Measurements from ENCODE around the gene LEKR1. TPM values are rescaled to one million over a fixed set of nuclear protein-coding genes. Genes with fewer than 3 reads are reported as not detected.

The LEKR1 gene
- total and polyA plus RNA-seq, 9 of the 15 experiments (the other 6 are each of a cell fraction or from before 2014, with no cell fraction given): 0.76 to 1.8 (median 1.2) TPM

DNA sequence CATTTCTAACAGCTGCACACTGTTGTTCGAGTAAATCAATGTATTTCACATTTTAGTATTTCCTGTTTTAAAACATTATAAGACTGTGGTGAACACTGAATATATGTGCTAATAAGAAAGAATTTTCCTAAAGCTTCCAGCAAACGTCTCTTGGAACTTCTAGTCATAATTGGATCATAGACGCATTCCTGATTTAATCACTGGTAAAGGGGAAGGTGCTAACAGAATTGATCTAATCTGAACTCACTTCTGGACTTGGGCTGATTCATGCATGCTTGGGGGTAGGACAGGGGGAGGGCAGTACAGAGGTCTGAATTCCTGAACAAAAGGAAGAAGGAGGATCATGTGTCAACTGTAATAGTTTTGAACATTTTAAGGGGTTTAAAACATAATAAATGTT lies 7.3 kb upstream of the LEKR1 start (continued):
- peak; percentile 61 for TF ChIP-seq JUND (IDR thresholded peaks at IDR 0.05; ENCODE audit: borderline replicate concordance, low read depth, low read length)
- TF ChIP-seq JUND (tag; IDR thresholded peaks at IDR 0.05; ENCODE audit: borderline replicate concordance, low read depth, low read length): peak; percentile 44; the same call in 1 of the 3 replicates
- peak; percentile 54 for TF ChIP-seq DPF2 (IDR thresholded peaks at IDR 0.05)
- no peak for TF ChIP-seq PCBP2 (IDR thresholded peaks at IDR 0.05; ENCODE audit: low read depth, low read length, poor library complexity, severe bottlenecking)
- TF ChIP-seq RBM17 (IDR thresholded peaks at IDR 0.05; ENCODE audit: borderline replicate concordance, low read depth, low read length): no peak
- TF ChIP-seq PHF8 (IDR thresholded peaks at IDR 0.05; ENCODE audit: borderline replicate concordance, low read length): no peak
- TF ChIP-seq CBFA2T3 (IDR thresholded peaks at IDR 0.05): peak; percentile 31; the same call in 1 of the 2 replicates
- TF ChIP-seq EP300 (IDR thresholded peaks at IDR 0.05; ENCODE audit: low read length): 0 out of 2 replicates have a peak, but pooled peaks have one; percentile 9
- TF ChIP-seq, protein P1, sequence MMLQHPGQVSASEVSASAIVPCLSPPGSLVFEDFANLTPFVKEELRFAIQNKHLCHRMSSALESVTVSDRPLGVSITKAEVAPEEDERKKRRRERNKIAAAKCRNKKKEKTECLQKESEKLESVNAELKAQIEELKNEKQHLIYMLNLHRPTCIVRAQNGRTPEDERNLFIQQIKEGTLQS (IDR thresholded peaks at IDR 0.05): peak; percentile 30; the same call in 1 of the 2 replicates
- TF ChIP-seq, protein P1 (CRISPR knock-in tag; conservative IDR thresholded peaks at IDR 0.05): no peak
- no peak for TF ChIP-seq POLR2B (IDR thresholded peaks at IDR 0.05; ENCODE audit: low read depth, partially characterized antibody)
- TF ChIP-seq U2AF1 (optimal IDR thresholded peaks at IDR 0.05; ENCODE audit: low read depth, low read length): no peak
- no peak for TF ChIP-seq KAT8 (IDR thresholded peaks at IDR 0.05; ENCODE audit: low read depth)
- TF ChIP-seq, protein P2, sequence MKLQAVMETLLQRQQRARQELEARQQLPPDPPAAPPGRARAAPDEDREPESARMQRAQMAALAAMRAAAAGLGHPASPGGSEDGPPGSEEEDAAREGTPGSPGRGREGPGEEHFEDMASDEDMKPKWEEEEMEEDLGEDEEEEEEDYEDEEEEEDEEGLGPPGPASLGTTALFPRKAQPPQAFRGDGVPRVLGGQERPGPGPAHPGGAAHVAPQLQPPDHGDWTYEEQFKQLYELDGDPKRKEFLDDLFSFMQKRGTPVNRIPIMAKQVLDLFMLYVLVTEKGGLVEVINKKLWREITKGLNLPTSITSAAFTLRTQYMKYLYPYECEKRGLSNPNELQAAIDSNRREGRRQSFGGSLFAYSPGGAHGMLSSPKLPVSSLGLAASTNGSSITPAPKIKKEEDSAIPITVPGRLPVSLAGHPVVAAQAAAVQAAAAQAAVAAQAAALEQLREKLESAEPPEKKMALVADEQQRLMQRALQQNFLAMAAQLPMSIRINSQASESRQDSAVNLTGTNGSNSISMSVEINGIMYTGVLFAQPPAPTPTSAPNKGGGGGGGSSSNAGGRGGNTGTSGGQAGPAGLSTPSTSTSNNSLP (IDR thresholded peaks at IDR 0.05; ENCODE audit: borderline replicate concordance, low read depth, low read length): no peak
- no peak for TF ChIP-seq NFYB (IDR thresholded peaks at IDR 0.05; ENCODE audit: extremely low read depth, insufficient read length)
- no peak for TF ChIP-seq IRF2 (CRISPR knock-in tag; IDR thresholded peaks at IDR 0.05)
- TF ChIP-seq ZSCAN32 (CRISPR knock-in tag; IDR thresholded peaks at IDR 0.05): no peak

Data from K562 (cell line).